Smooth muscle cell of the pulmonary artery (primary cell): ENCODE results near the gene SAMD8. TPM values are rescaled to one million over a fixed set of nuclear protein-coding genes. Genes with fewer than 3 reads are reported as not detected.

ENCODE experiments used
- total RNA-seq: library from RNA; depleted of rRNA; stranded (reverse); fragments of >200 nt; gene quantifications from 2 replicates; pipeline ENCODE4 v1.2.3, GENCODE V29; 2014

Gene SAMD8
- 41.6 and 44.6 TPM in 2 replicates for total RNA-seq

DNA sequence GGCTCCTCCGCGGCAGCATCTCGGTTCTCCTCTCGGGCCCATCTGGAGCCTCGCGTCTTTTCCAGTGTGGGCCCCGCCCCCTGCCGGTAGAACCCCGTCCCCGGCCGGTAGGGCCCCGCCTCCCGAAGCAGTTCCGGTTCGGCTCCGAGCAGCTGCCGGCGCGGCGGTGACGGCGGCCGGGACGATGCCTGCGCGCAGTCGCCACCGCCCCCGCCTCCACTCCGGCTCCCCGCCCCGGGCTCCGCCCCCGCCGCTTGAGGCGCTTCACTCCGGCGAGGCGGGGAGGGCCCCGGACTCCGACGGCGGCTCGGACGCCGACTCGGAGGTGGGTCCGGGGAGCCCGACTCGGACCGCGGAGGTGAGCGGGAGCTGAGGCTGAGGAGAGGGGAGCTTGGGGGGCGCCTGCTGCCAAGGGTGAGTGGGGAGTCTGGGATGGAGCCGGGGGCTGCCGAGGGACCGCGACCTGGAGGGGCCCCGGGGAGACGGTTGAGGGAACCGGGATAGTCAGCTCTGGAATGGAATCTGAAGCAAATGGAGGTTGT lies at the start of gene SAMD8:
Gene SAMD8, plus strand, starts transcription at position 292 of the 542 bp plus-strand sequence. CDS start 38,873 bp downstream, outside the sequence.

DNA sequence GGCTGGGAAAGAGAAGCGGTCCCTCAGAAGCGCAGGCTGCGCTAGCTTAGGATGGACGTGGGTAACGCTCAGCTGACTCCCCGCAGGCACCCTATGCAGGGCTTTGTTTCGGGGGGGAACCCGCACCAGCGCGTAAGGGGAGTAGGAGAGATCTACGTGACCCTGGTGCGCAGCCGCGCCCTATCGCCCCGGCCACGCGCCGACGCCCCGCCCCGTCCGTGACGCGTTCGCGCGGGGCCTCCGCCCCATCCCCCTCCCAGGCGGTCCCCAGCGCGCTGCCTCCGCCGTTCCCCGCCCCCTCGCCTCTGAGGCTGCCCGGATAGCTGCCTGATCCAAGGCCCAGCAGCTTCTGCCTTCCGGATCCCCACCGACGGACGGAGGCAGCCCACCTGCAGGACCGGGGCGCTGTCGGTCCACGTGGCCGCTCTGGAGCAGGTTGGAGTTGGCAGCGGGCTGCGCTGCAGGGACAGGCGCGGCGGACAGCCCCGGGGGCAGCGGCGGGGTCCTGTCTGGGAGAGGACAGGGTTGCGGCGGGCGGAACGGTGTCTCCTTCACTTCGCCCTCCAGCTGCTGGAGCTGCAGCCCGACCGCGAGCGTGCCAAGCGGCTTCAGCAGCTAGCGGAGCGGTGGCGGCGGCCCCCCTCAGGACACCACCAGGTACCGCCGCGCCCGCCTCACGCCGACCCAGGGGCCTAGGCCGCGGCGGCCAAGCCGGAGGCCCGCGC lies 99.0 kb downstream of the SAMD8 start, which contains the start of gene VDAC2:
Gene VDAC2, plus strand, starts transcription at position 515 of the 725 bp plus-strand sequence. CDS start 363 bp downstream, outside the sequence.

Other genes with a start within 250 kb of the SAMD8 start
- 145 and 170 TPM in 2 replicates for gene VDAC2, start 99.1 kb downstream of the SAMD8 start, total RNA-seq
- 3.7 and 4.3 TPM in 2 replicates for gene COMTD1, start 124.3 kb downstream of the SAMD8 start, total RNA-seq